SH-SY5Y (cell line): ENCODE data around the gene NFE2L2.

Source experiments
- GATA2 ChIP-seq: IDR thresholded peaks from 2 replicates; pipeline ENCODE4 v1.6.1; 2011; ENCODE audit warnings: mild to moderate bottlenecking, low read depth, low read length
- GATA3 ChIP-seq: IDR thresholded peaks from 2 replicates; pipeline ENCODE4 v1.6.1; 2011; ENCODE audit warnings: low read depth, mild to moderate bottlenecking, low read length, moderate library complexity

Gene NFE2L2

GRCh38 chr2:177265824-177266817 lies 1.6 kb upstream of the NFE2L2 start:
- TF ChIP-seq GATA3 (no peak), GATA2 (no peak)

GRCh38 chr2:177264209-177264692 lies 276 bp downstream of the NFE2L2 start:
- TF ChIP-seq GATA2 (no peak), GATA3 (no peak)

- TF ChIP-seq GATA3 = no peak
- TF ChIP-seq GATA2 = no peak
Measured at GRCh38 chr2:177263451-177264208, 897 bp downstream of the NFE2L2 start.

DNA sequence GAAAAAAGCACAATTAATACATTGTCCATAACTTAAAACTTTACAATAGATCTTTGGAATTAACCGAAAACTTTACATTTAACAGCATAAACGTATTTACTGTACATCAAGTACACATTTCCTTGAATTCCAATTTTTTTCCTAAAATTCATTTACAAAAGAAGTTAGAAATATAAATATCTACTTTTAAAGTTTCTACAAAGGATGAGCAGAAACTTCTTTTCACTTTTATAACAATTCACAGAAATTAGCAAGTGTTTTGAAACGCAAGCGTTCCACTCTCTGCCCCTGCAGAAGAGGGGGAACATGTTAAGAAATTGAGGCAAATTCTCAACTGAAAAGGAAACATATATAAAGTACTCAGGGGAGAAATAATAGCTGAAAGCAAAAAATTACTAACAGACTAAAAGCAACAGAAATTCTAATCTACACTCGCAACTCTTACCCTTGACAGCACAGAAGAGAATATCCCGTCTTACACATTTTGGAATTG lies 1.5 kb downstream of the NFE2L2 start:
- TF ChIP-seq GATA2 = no peak
- no peak for TF ChIP-seq GATA3

- TF ChIP-seq GATA2 = no peak
- no peak for TF ChIP-seq GATA3
Measured at GRCh38 chr2:177262092-177262491, 2.4 kb downstream of the NFE2L2 start.

DNA sequence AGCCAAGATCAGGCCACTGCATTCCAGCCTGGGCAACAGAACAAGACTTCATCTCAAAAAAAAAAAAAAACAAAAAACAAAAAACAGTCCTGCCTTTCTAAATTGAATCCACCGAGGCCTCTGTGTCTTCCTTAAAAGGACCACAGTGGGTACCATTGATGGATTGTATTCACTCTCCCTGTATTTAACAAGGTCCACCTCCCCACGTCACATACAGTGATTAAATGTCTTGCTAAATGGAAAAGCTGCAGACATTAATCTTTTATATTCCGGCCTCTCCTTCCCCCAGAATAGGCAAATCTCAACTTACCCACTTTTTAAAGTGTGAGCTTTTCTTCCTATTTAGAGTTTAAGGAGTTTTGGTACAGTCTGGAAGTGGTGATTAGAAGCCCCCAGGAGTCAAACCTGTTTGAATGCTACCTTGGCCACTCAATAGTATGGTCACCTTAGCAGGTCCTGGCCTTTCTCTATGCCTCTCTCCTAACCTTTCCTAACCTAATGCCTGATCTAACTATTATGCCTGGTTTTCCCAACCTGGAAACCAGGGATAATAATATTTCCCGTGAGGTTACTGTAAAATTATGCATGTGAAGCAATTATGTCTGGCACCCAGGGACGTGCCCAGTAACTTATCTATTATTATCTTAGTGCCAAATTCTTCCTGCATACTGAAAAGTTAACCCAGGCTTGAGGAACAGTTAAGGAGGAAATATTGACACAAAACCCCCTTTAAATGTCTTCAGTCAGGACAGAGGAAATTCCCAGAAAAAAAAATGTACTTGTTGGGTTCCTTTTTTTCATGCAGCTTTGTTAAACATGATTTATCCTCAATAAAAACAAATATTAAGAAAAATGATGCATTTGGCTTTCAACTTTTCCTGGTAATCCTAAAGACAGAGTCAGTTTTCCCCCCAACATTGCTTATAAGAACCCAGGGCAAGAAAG lies 3.1 kb downstream of the NFE2L2 start:
- TF ChIP-seq GATA3 = no peak
- TF ChIP-seq GATA2 = no peak

- TF ChIP-seq GATA2 = no peak
- no peak for TF ChIP-seq GATA3
Measured at GRCh38 chr2:177260379-177260778, 4.1 kb downstream of the NFE2L2 start.

DNA sequence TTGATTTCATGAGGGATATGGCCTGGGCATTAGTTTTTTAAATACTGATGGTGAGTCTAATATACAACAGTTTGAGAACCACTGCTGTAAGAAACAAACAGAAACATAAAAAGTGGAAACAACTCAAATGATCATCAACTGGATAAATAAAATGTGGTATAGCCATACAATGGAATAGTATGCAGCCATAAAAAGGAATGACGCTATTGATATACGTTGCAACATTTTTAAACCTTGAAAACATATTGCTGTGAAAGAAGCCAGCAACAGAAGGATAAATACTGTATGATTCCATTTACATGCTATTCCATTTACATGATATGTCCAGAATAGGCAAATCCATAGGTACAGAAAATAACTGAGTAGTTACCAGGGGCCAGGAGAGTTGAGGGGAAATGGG lies 6.5 kb downstream of the NFE2L2 start:
- TF ChIP-seq GATA2 (no peak), GATA3 (no peak)

DNA sequence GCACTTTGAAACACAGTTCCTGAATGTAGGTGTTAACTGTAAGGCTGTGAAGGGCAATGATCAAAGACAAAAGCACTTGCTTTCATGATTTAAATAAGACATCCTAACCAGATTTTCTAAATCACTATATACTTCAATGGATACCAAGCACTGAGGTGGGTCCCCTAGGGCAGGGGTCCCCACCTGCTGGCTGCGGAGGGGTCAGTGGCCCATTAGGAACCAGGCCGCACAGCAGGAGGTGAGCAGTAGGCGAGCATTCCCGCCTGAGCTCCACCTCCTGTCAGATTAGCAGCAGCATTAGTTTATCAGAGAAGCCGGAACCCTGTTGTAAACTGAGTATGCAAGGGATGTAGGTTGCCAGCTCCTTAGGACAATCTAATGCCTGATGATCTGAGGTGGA lies 7.1 kb downstream of the NFE2L2 start:
- TF ChIP-seq GATA3 (no peak), GATA2 (no peak)

DNA sequence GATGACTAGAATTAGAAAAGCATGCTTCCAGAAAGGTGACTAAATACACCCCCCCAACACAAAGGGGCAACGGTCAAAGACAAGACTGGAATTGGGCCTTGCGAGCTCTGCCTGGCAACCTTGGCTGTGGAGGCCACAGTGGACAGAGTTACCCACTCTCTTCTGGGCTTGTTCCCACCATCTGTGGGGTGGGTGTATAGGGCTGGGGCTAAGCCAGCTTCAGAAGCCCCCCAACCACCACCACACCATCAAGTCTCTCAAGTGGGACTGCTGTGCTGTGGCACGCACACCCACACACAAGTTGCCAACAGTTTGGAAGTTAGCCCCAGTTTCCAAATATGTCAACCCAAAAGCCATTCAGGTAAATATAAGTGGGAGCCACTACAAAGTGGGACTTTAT lies 7.8 kb downstream of the NFE2L2 start:
- TF ChIP-seq GATA3 (no peak), GATA2 (no peak)

- TF ChIP-seq GATA3 = no peak
- no peak for TF ChIP-seq GATA2
Measured at GRCh38 chr2:177256026-177256425, 8.5 kb downstream of the NFE2L2 start.

GRCh38 chr2:177255227-177255601 lies 9.3 kb downstream of the NFE2L2 start:
- no peak for TF ChIP-seq GATA3
- TF ChIP-seq GATA2 = no peak
